ENCODE data around the gene GSC2.
A peak's percentile ranks its signal among the peaks of the same experiment; 100 is the strongest.

The GSC2 gene

GRCh38 chr22:19193879-19194278, 43.8 kb upstream of the GSC2 start:
- DNase-seq (ENCODE audit: low read depth in 1 of 2, low spot score in 1 of 2) = no peak
- no peak for TF ChIP-seq CTCF (IDR thresholded peaks at IDR 0.05; ENCODE audit: insufficient read depth, low read length)
- no peak for TF ChIP-seq SPI1 (IDR thresholded peaks at IDR 0.05; ENCODE audit: borderline replicate concordance, low read depth)
- TF ChIP-seq REST (IDR thresholded peaks at IDR 0.05; ENCODE audit: insufficient replicate concordance, low read depth) = no peak
- TF ChIP-seq POLR2AphosphoS5 (IDR thresholded peaks at IDR 0.05; ENCODE audit: low read depth) = no peak
- no peak for TF ChIP-seq GABPA (IDR thresholded peaks at IDR 0.05; ENCODE audit: low read depth)
- H3K27me3 ChIP-seq (ENCODE audit: insufficient read depth, poor library complexity, severe bottlenecking) = no peaks in the 10 kb centered on the region
- no peak overlapping the region for H3K27ac ChIP-seq (replicated peaks)
- no peak overlapping the region for H3K4me3 ChIP-seq (replicated peaks; ENCODE audit: insufficient read depth, low read length)

DNA sequence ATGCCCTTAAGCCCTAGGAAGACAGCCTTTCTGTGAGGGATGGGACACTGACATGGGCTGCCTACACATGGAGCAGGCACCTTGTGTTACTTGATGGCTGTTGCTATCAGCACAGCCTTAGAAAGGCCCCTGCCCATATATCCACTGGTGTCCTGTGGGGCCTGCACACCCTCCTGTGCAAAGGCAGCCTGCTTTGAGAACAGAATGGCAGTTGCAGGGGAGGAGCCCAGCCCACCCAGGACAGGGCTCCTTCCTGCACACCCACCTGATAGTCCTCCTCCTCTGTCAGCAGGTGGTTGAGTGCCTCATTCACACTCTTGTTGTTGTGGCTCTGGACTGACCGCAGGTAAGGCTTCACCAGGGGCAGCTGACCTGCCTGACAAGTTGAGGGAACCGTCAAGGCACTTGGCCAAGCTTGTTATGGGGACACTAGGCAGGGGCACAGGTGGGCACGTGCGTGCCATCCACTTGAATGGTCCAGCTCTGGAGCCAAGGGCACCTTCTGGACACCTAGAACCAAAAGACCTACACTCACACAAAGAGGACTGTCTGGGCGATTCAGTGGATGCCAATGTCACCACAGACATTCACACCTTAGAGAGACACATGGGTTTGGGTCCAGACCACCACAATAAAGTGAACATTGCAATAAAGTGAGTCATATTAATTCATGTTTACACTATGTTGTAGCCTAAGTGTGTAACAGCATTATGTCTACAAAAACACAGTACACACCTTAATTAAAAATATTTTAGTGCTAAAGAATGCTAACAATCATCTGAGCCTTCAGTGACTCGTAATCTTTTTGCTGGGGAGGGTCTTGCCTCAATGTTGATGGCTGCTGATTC, 37.8 kb upstream of the GSC2 start:
- no peak overlapping the region for H3K27ac ChIP-seq (replicated peaks)
- H3K27me3 ChIP-seq (ENCODE audit: insufficient read depth, poor library complexity, severe bottlenecking) = no peaks in the 10 kb centered on the region
- H3K4me3 ChIP-seq (replicated peaks; ENCODE audit: insufficient read depth, low read length) = no peak overlapping the region
- no peak for TF ChIP-seq GABPA (IDR thresholded peaks at IDR 0.05; ENCODE audit: low read depth)
- no peak for TF ChIP-seq POLR2AphosphoS5 (IDR thresholded peaks at IDR 0.05; ENCODE audit: low read depth)
- TF ChIP-seq REST (IDR thresholded peaks at IDR 0.05; ENCODE audit: insufficient replicate concordance, low read depth) = no peak
- TF ChIP-seq CTCF (IDR thresholded peaks at IDR 0.05; ENCODE audit: insufficient read depth, low read length) = no peak
- TF ChIP-seq SPI1 (IDR thresholded peaks at IDR 0.05; ENCODE audit: borderline replicate concordance, low read depth) = no peak
- DNase-seq (ENCODE audit: low read depth in 1 of 2, low spot score in 1 of 2) = no peak

DNA sequence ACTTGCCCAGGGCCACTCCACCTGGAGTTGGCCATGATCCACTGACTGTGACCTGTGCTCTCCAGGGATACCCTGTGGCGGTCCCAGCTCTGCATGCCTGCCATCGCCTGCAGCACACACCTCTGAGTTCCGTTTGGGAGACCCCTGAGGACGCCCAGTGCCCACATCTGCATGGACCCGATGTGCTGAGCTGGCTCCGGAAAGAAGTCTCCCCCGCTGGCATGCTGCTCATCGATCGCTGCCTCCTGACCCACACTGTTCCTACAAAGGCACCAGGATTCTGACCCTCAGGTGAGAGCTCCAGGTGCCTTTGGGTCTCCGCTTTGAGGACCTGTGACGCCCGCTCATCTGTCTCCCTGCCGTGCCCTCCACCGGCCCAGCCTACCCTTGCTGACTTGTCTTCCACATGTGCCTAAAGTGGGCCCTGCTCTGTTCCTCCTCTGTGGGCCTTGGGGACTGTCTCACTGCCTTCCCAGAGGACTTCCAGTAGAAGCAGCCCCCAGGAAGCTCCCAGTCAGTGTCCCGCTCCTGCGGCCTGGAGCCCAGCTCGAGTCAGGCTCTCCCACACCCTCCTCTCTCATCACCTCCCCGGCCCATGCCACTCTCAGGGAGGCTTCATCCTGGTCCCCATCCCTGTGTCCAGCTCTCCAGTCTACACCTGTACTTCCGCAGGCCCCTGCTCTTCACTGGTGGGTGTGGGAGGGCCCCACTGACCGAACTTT, 34.3 kb upstream of the GSC2 start:
- H3K4me3 ChIP-seq (replicated peaks; ENCODE audit: insufficient read depth, low read length) = no peak overlapping the region
- H3K27me3 ChIP-seq (ENCODE audit: insufficient read depth, poor library complexity, severe bottlenecking) = no peaks in the 10 kb centered on the region
- TF ChIP-seq GABPA (IDR thresholded peaks at IDR 0.05; ENCODE audit: low read depth) = no peak
- no peak for TF ChIP-seq SPI1 (IDR thresholded peaks at IDR 0.05; ENCODE audit: borderline replicate concordance, low read depth)
- peak; percentile 17; the same call in 1 of the 2 replicates for TF ChIP-seq POLR2AphosphoS5 (IDR thresholded peaks at IDR 0.05; ENCODE audit: low read depth)
- no peak for TF ChIP-seq CTCF (IDR thresholded peaks at IDR 0.05; ENCODE audit: insufficient read depth, low read length)
- no peak for TF ChIP-seq REST (IDR thresholded peaks at IDR 0.05; ENCODE audit: insufficient replicate concordance, low read depth)
- H3K27ac ChIP-seq (replicated peaks) = no peak overlapping the region
- no peak for DNase-seq (ENCODE audit: low read depth in 1 of 2, low spot score in 1 of 2)

All from HL-60 (cell line).